OCI-LY1 (cell line): ENCODE results near the gene WDR31.

ENCODE experiments used
- H2AFZ ChIP-seq: fragments of 200-600 bp; sonication (generic), shearing (Covaris generic); 2 replicates; pipeline ENCODE4 v1.6.0; 2014; ENCODE audit warnings: antibody characterized with exemption, mild to moderate bottlenecking, low read length
- H3F3A ChIP-seq: fragments of 200-600 bp; sonication (generic), shearing (Covaris generic); 2 replicates; pipeline ENCODE4 v1.6.0; 2014; ENCODE audit warnings: mild to moderate bottlenecking, antibody characterized with exemption, low read length, moderate library complexity; ENCODE audit not compliant: insufficient read depth
- H3K27ac ChIP-seq: fragments of 200-600 bp; sonication (generic); 2 replicates; pipeline ENCODE4 v1.5.1; 2014; ENCODE audit warnings: low read length, mixed run types, mild to moderate bottlenecking, low read depth; ENCODE audit not compliant: poor library complexity, severe bottlenecking
- H3K27me3 ChIP-seq: fragments of 200-600 bp; sonication (generic); 2 replicates; pipeline ENCODE4 v1.6.0; 2014; ENCODE audit warnings: antibody characterized with exemption, mild to moderate bottlenecking, low read length, moderate library complexity; ENCODE audit not compliant: insufficient read depth
- H3K36me3 ChIP-seq: fragments of 200-600 bp; sonication (generic); 2 replicates; pipeline ENCODE4 v1.6.1; 2014; ENCODE audit warnings: mild to moderate bottlenecking, antibody characterized with exemption, low read length, moderate library complexity, mixed read lengths; ENCODE audit not compliant: insufficient read depth
- H3K4me1 ChIP-seq: fragments of 200-600 bp; sonication (generic); 2 replicates; pipeline ENCODE4 v1.5.1; 2014; ENCODE audit warnings: mild to moderate bottlenecking, low read length, moderate library complexity; ENCODE audit not compliant: insufficient read depth, severe bottlenecking
- H3K4me2 ChIP-seq: fragments of 200-600 bp; sonication (generic), shearing (Covaris generic); 2 replicates; pipeline ENCODE4 v1.6.1; 2014; ENCODE audit warnings: low read length
- H3K4me3 ChIP-seq: fragments of 200-600 bp; sonication (generic); 2 replicates; pipeline ENCODE4 v1.5.1; 2014; ENCODE audit warnings: low read length, low read depth, mild to moderate bottlenecking, mixed read lengths; ENCODE audit not compliant: poor library complexity, severe bottlenecking
- H3K79me2 ChIP-seq: fragments of 200-600 bp; shearing (Covaris generic); 2 replicates; pipeline ENCODE4 v1.6.1; 2016; ENCODE audit warnings: mixed run types, low read length, mixed read lengths; ENCODE audit not compliant: insufficient read depth
- H3K9ac ChIP-seq: fragments of 200-600 bp; sonication (generic), shearing (Covaris generic); 2 replicates; pipeline ENCODE4 v1.6.1; 2014; ENCODE audit warnings: mild to moderate bottlenecking, low read length, mixed read lengths
- H3K9me2 ChIP-seq: fragments of 200-600 bp; sonication (generic), shearing (Covaris generic); 2 replicates; pipeline ENCODE4 v1.6.1; 2014; ENCODE audit warnings: low read depth, mild to moderate bottlenecking, low read length, mixed read lengths
- H3K9me3 ChIP-seq: fragments of 200-600 bp; shearing (Covaris generic); 2 replicates; pipeline ENCODE4 v1.6.1; 2014; ENCODE audit warnings: low read length, mixed read lengths
- H4K20me1 ChIP-seq: fragments of 200-600 bp; sonication (generic), shearing (Covaris generic); 2 replicates; pipeline ENCODE4 v1.6.0; 2016; ENCODE audit warnings: mild to moderate bottlenecking, low read length; ENCODE audit not compliant: insufficient read depth
- EZH2 ChIP-seq: fragments of 200-600 bp; sonication (generic), shearing (Covaris generic); IDR thresholded peaks from 2 replicates; pipeline ENCODE4 v1.8.0; 2017; ENCODE audit warnings: borderline replicate concordance, mixed run types, mild to moderate bottlenecking, antibody characterized with exemption, low read length, moderate library complexity, mixed read lengths
- TF ChIP-seq, protein P1 (sequence below): fragments of 200-600 bp; sonication (generic), shearing (Covaris generic); IDR thresholded peaks from 2 replicates; pipeline ENCODE4 v1.5.1; 2017; ENCODE audit warnings: mild to moderate bottlenecking, antibody characterized with exemption, low read length, moderate library complexity, mixed read lengths

The WDR31 gene

DNA sequence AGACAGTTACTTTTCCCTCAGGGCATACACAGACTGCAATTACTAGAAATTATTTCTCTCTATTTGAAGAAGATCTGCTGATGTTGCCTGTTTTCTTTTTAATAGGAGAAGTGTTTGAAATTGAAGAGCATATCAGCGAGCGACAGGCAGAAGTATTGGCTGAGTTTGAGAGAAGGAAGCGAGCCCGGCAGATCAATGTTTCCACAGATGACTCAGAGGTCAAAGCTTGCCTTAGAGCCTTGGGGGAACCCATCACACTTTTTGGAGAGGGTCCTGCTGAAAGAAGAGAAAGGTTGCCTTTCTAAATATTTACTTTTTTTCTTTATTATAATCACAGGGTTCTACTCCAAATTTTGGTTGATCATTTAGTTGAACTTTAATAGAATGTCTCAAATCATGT lies 61.2 kb downstream of the WDR31 start:
- no peak for TF ChIP-seq EZH2
- TF ChIP-seq, protein P1, sequence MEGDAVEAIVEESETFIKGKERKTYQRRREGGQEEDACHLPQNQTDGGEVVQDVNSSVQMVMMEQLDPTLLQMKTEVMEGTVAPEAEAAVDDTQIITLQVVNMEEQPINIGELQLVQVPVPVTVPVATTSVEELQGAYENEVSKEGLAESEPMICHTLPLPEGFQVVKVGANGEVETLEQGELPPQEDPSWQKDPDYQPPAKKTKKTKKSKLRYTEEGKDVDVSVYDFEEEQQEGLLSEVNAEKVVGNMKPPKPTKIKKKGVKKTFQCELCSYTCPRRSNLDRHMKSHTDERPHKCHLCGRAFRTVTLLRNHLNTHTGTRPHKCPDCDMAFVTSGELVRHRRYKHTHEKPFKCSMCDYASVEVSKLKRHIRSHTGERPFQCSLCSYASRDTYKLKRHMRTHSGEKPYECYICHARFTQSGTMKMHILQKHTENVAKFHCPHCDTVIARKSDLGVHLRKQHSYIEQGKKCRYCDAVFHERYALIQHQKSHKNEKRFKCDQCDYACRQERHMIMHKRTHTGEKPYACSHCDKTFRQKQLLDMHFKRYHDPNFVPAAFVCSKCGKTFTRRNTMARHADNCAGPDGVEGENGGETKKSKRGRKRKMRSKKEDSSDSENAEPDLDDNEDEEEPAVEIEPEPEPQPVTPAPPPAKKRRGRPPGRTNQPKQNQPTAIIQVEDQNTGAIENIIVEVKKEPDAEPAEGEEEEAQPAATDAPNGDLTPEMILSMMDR, result no peak
- Histone ChIP-seq H3K4me1 (peaks cover 15% of the 10 kb centered on the region), H3K9me2 (no peaks in the 10 kb centered on the region), H3K36me3 (peaks cover 68% of the 10 kb centered on the region), H3F3A (no peaks in the 10 kb centered on the region), H4K20me1 (no peaks in the 10 kb centered on the region), H3K9me3 (no peaks in the 10 kb centered on the region), H3K27me3 (no peaks in the 10 kb centered on the region), H3K4me2 (no peak overlapping the region), H3K79me2 (peaks cover 9% of the 10 kb centered on the region), H3K4me3 (no peak overlapping the region), H3K27ac (no peak overlapping the region), H3K9ac (no peak overlapping the region), H2AFZ (no peak overlapping the region)

DNA sequence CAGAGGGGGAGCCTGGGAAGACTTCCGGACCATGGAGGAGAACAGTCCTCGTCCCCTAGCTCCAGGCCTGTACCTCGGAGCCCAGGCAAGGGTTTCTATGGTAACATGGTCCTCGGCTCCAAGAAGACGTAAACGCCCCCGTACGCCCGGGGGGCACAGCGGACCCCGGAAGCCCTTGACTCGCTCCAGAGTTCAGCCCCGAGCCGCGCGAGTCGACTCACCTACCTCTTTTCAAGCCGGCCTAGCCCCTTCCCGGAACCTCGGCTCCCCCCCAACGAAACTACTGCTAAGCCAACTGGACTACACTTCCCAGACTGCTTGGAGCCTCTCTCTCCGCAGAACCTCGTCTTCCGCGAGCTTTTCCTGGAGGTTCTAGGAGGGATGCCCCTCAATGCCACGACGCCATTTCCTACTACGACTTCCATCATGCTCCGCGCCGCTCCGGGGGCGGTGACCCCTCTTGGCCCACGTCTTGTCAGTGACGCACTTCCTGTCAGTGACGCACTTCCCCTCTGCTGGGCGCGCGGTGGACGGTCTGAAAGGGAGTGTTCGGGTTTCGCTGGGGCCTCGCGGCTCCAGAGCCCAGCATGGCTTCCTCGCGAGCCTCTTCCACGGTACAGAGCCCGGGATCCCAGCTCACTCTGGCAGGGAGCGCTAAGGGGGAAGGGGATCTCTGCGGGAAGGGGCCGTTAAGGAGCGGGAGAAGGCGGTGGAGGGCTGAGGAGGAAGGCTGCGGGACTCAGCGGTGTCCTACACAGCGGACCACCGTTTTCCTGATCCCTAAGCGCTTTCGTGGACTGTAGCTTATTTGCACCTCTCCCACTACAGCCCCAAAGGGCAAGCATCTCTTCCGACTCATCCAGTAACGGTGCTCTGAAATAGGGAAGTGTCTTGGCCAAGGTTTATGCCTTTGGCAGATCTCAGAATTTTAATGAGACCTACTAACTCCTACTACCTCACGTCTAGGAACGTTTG lies 64.6 kb downstream of the WDR31 start, which contains the start of the genes CDC26 and PRPF4:
Gene CDC26 (minus strand): TSS at position 416 of the 975 bp plus-strand sequence. CDS start 3,065 bp downstream, outside the sequence.
Gene PRPF4 (plus strand): TSS at position 502 of the 975 bp plus-strand sequence. CDS start 86 bp downstream, at position 588.
- peak within 1 kb of the TSS; percentile 63 for H3K27ac ChIP-seq
- peak within 1 kb of the TSS; percentile 97 for H3K4me3 ChIP-seq
- H3F3A ChIP-seq, result no peaks in the 10 kb centered on the region
- H3K9me2 ChIP-seq, result no peaks in the 10 kb centered on the region
- TF ChIP-seq, protein P1, result no peak
- TF ChIP-seq EZH2, result no peak
- H3K36me3 ChIP-seq, result peaks cover 64% of the 10 kb centered on the region
- peaks cover 15% of the 10 kb centered on the region for H3K4me1 ChIP-seq
- no peaks in the 10 kb centered on the region for H3K27me3 ChIP-seq
- H4K20me1 ChIP-seq, result no peaks in the 10 kb centered on the region
- peak within 1 kb of the TSS; percentile 86 for H3K4me2 ChIP-seq
- no peaks in the 10 kb centered on the region for H3K9me3 ChIP-seq
- H3K9ac ChIP-seq, result peak within 1 kb of the TSS; percentile 86
- peaks cover 9% of the 10 kb centered on the region for H3K79me2 ChIP-seq
- H2AFZ ChIP-seq, result 0 out of 2 replicates have a peak within 1 kb of the TSS, but pooled peaks have one; percentile 15

DNA sequence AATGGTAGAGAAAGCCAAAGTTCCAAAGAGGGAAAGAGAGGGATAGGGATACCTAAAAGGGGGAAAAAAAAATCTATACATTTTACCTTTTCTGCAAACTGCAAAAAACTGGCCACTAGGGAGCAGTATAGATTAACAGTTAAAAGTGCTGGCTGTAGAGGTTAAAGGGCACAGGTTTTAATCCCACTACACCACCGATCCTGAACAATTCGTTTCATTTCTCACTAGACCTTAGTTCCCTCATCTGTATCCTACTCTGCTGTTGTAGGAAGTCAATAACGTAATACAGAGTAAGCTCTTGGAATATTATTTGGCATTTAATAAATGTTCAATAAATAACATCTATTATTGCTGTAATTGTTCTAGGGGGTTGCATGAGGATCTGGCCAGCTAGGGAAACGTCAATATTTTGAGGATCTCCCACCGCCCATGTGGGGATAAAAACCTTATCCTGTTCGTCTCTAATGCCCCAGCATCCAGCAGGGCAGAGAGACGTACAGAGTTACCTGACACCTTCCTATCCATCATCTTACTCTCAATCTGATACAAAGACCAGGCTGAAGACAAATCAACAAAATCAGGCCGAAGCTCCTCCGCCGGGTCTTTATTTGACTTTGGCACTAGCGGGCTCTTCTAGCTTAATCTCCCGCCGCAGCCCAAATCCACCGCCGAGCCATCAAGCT lies 65.5 kb downstream of the WDR31 start:
- Histone ChIP-seq H3F3A (no peaks in the 10 kb centered on the region), H2AFZ (0 out of 2 replicates have a peak overlapping the region, but pooled peaks have one; percentile 6), H3K4me2 (peak overlapping the region; percentile 86), H3K9me2 (no peaks in the 10 kb centered on the region), H3K36me3 (peaks cover 63% of the 10 kb centered on the region), H3K9me3 (no peaks in the 10 kb centered on the region), H3K9ac (peak overlapping the region; percentile 86), H3K79me2 (peaks cover 9% of the 10 kb centered on the region), H3K27ac (peak overlapping the region; percentile 63), H3K4me1 (peaks cover 15% of the 10 kb centered on the region), H4K20me1 (no peaks in the 10 kb centered on the region), H3K4me3 (peak overlapping the region; percentile 97), H3K27me3 (no peaks in the 10 kb centered on the region)
- TF ChIP-seq EZH2, result no peak
- TF ChIP-seq, protein P1, result peak; percentile 74
